ENCODE results near the gene HDAC4. TPM values are rescaled to one million over a fixed set of nuclear protein-coding genes. Genes with fewer than 3 reads are reported as not detected.
"Not testable (repeated sequence)": the region's sequence is repeated elsewhere in the genome, so short reads cannot be mapped to it uniquely, and the experiment has no call there.

Gene HDAC4
- total and polyA plus RNA-seq, 9 of the 15 experiments (the other 6 are each of a cell fraction or from before 2014, with no cell fraction given) = 0.11 to 20.2 (median 4.0) TPM

- TF ChIP-seq, protein P1, sequence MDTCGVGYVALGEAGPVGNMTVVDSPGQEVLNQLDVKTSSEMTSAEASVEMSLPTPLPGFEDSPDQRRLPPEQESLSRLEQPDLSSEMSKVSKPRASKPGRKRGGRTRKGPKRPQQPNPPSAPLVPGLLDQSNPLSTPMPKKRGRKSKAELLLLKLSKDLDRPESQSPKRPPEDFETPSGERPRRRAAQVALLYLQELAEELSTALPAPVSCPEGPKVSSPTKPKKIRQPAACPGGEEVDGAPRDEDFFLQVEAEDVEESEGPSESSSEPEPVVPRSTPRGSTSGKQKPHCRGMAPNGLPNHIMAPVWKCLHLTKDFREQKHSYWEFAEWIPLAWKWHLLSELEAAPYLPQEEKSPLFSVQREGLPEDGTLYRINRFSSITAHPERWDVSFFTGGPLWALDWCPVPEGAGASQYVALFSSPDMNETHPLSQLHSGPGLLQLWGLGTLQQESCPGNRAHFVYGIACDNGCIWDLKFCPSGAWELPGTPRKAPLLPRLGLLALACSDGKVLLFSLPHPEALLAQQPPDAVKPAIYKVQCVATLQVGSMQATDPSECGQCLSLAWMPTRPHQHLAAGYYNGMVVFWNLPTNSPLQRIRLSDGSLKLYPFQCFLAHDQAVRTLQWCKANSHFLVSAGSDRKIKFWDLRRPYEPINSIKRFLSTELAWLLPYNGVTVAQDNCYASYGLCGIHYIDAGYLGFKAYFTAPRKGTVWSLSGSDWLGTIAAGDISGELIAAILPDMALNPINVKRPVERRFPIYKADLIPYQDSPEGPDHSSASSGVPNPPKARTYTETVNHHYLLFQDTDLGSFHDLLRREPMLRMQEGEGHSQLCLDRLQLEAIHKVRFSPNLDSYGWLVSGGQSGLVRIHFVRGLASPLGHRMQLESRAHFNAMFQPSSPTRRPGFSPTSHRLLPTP (IDR thresholded peaks at IDR 0.05; ENCODE audit: borderline replicate concordance, extremely low read depth, insufficient read length) = no peak
- TF ChIP-seq IRF2 (CRISPR knock-in tag; IDR thresholded peaks at IDR 0.05) (no peak), ZNF717 (CRISPR knock-in tag; IDR thresholded peaks at IDR 0.05) (no peak), E2F4 (CRISPR knock-in tag; IDR thresholded peaks at IDR 0.05; ENCODE audit: low read depth) (no peak), FOSL1 (tag; conservative IDR thresholded peaks at IDR 0.05) (no peak), ATF3 (IDR thresholded peaks at IDR 0.05) (no peak), ATF3 (CRISPR knock-in tag; conservative IDR thresholded peaks at IDR 0.05) (no peak), RFX5 (IDR thresholded peaks at IDR 0.05; ENCODE audit: low read depth, low read length) (no peak), ESRRA (IDR thresholded peaks at IDR 0.05; ENCODE audit: borderline replicate concordance, low read depth) (no peak)
- Histone ChIP-seq H3K9ac (ENCODE audit: insufficient read depth in 1 of 2, low read depth in 2 of 2, low read length in 2 of 2) (no peak overlapping the region), H3K4me3 (no peak overlapping the region), H3K9me3 (replicated peaks; ENCODE audit: control insufficient read depth, insufficient read depth, low read depth, low read length) (no peaks in the 10 kb centered on the region), H4K20me1 (replicated peaks; ENCODE audit: control insufficient read depth, insufficient read depth, low read length) (no peaks in the 10 kb centered on the region; the same call in 1 of the 2 replicates), H2AFZ (ENCODE audit: low read depth, low read length) (no peak overlapping the region), H3K27me3 (ENCODE audit: control insufficient read depth in 2 of 2, insufficient read depth in 2 of 2, low read length in 2 of 2) (peaks cover 12 to 61% of the 10 kb centered on the region in 2 experiments; a peak in 3 of 5 replicates), H3K4me2 (ENCODE audit: insufficient read depth, low read length) (no peak overlapping the region), H3K36me3 (ENCODE audit: control insufficient read depth, insufficient read depth, low read length) (no peaks in the 10 kb centered on the region), H3K27ac (ENCODE audit: extremely low read depth, low read depth, low read length) (no peak overlapping the region), H3K4me1 (replicated peaks in 1 of 2; ENCODE audit: control insufficient read depth in 2 of 2, insufficient read depth in 2 of 2, low read length in 2 of 2) (peaks cover 0 to 8% of the 10 kb centered on the region in 2 experiments; a peak in 2 of 5 replicates), H3K9me1 (ENCODE audit: control insufficient read depth, insufficient read depth, low read length) (no peaks in the 10 kb centered on the region), H3K79me2 (ENCODE audit: control insufficient read depth, insufficient read depth, low read length) (no peaks in the 10 kb centered on the region)
- DNase-seq (ENCODE audit: extremely low read depth in 1 of 4, low spot score in 3 of 4) (no peak), FAIRE-seq (no peak), ATAC-seq (no peak)
- ChIA-PET CTCF (ENCODE audit: low intra/inter-chr PET ratio) (no interaction called here), POLR2A (interaction anchor here (0.5 kb wide), 1 partner anchor 60 kb away, joined by 3 read pairs; no protein-coding TSS in a partner anchor)
- BruUV-seq (replicated peaks) = no TSS peak
- intact Hi-C loops (cut with micrococcal nuclease) = loop anchor here (10.0 kb wide), 1 partner anchor 226 kb away; no protein-coding TSS in a partner anchor
- 3% methylated on average over 7 of the region's 14 CpGs for WGBS (ENCODE audit: insufficient coverage, low coverage, missing lambda C conversion rate)
- in situ Hi-C loops (cut with MboI) = no loop called here
These were observed 361.9 kb downstream of the HDAC4 start for GRCh38 chr2:239038773-239039478.

DNA sequence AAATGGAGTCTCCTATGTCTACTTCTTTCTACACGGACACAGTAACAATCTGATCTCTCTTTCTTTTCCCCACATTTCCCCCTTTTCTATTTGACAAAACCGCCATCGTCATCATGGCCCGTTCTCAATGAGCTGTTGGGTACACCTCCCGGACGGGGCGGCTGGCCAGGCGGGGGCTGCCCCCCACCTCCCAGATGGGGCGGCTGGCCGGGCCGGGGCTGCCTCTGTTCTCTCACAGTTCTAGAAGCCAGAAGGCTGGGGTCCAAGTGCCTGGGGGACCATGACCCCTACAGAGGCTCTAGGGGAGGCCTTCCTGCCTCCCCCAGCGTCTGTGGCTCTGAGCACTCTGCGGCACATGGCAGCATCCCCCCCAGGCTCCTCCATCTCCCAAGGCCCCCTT is 362.5 kb downstream of the HDAC4 start:
- H3K27ac ChIP-seq (ENCODE audit: extremely low read depth, low read depth, low read length); H3K9me3 ChIP-seq (replicated peaks; ENCODE audit: control insufficient read depth, insufficient read depth, low read depth, low read length); in situ Hi-C loops (cut with MboI); FAIRE-seq; H3K4me2 ChIP-seq (ENCODE audit: insufficient read depth, low read length); H3K9me1 ChIP-seq (ENCODE audit: control insufficient read depth, insufficient read depth, low read length); DNase-seq (ENCODE audit: extremely low read depth in 1 of 4, low spot score in 3 of 4); H3K36me3 ChIP-seq (ENCODE audit: control insufficient read depth, insufficient read depth, low read length); H4K20me1 ChIP-seq (replicated peaks; ENCODE audit: control insufficient read depth, insufficient read depth, low read length); H3K4me3 ChIP-seq; BruUV-seq (replicated peaks); H3K9ac ChIP-seq (ENCODE audit: insufficient read depth in 1 of 2, low read depth in 2 of 2, low read length in 2 of 2); H3K4me1 ChIP-seq (replicated peaks in 1 of 2; ENCODE audit: control insufficient read depth in 2 of 2, insufficient read depth in 2 of 2, low read length in 2 of 2); CTCF ChIA-PET (ENCODE audit: low intra/inter-chr PET ratio); ATAC-seq; H2AFZ ChIP-seq (ENCODE audit: low read depth, low read length); POLR2A ChIA-PET; H3K79me2 ChIP-seq (ENCODE audit: control insufficient read depth, insufficient read depth, low read length): not testable (repeated sequence)
- intact Hi-C loops (cut with micrococcal nuclease) = loop anchor here (10.0 kb wide), 1 partner anchor 227 kb away; no protein-coding TSS in a partner anchor
- H3K27me3 ChIP-seq (ENCODE audit: control insufficient read depth in 2 of 2, insufficient read depth in 2 of 2, low read length in 2 of 2) = peaks cover 12 to 56% of the 10 kb centered on the region in 2 experiments; a peak in 3 of 5 replicates
- no CpG with 5 or more reads among the region's 13 CpGs for WGBS (ENCODE audit: insufficient coverage, low coverage, missing lambda C conversion rate)
